Adrenal gland (tissue), 12 donors: ENCODE measurements around the gene C21orf58. TPM values are rescaled to one million over a fixed set of nuclear protein-coding genes. Genes with fewer than 3 reads are reported as not detected.

Experiments used
- DNase-seq, 7 donors: peaks; one replicate each; pipeline ENCODE4 v3.0.0-alpha.2; 2019 to 2020
- H3K27ac ChIP-seq, 5 donors: fragments of 200-600 bp; sonication (generic) in 4 of 5; 1 replicate in 3 of 5; 2 replicates in 2 of 5; pipeline versions ENCODE4 v1.5.1 to v1.8.0; 2016 to 2020; ENCODE audit warnings: mild to moderate bottlenecking in 1 of 5
- H3K27me3 ChIP-seq: fragments of 200-600 bp; 2 replicates; pipeline ENCODE4 v1.8.0; 2021
- H3K36me3 ChIP-seq, 2 donors: fragments of 200-600 bp; replicated peaks in 1 of 2; 1 replicate in 1 of 2; 2 replicates in 1 of 2; pipeline versions ENCODE4 v1.5.1 to v1.8.0; 2018 to 2022
- H3K4me1 ChIP-seq, 2 donors: fragments of 200-600 bp; replicated peaks in 1 of 2; 1 replicate in 1 of 2; 2 replicates in 1 of 2; pipeline versions ENCODE4 v1.5.1 to v1.8.0; 2018 to 2021
- H3K4me3 ChIP-seq, 4 donors: fragments of 200-600 bp; sonication (generic) in 3 of 4; one replicate each; pipeline ENCODE4 v1.5.1; 2016 to 2018
- H3K9me3 ChIP-seq, 3 donors: fragments of 200-600 bp; sonication (generic) in 1 of 3; replicated peaks in 1 of 3; 1 replicate in 2 of 3; 2 replicates in 1 of 3; pipeline versions ENCODE4 v1.5.1 to v1.8.0; 2016 to 2021
- CTCF ChIP-seq, 6 experiments: fragments of 450-650 bp in 4 of 6; fragments of 200-600 bp in 2 of 6; sonication (generic) in 1 of 6; IDR thresholded peaks; 1 replicate in 5 of 6; 2 replicates in 1 of 6; pipeline versions ENCODE4 v1.5.1 to v1.8.0; 2016 to 2021; ENCODE audit warnings: antibody characterized with exemption in 6 of 6, mild to moderate bottlenecking in 2 of 6, moderate library complexity in 1 of 6
- POLR2A ChIP-seq, 2 donors: fragments of 450-650 bp; IDR thresholded peaks; one replicate each; pipeline ENCODE4 v1.6.1; 2017; ENCODE audit warnings: antibody characterized with exemption in 2 of 2, mild to moderate bottlenecking in 2 of 2, moderate library complexity in 1 of 2
- WGBS, 4 donors: extraction: QIAGEN DNeasy Blood & Tissue Kit in 2 of 4; methylation state at CpG; one replicate each; pipeline versions ENCODE4 v1.1.5 to v1.1.7; 2013 to 2017; 5-methylcytosine and 5-hydroxymethylcytosine counted together
- intact Hi-C, 2 donors: fragments of 100-400 bp; cut with DNase I; formaldehyde crosslinking; loops; one replicate each; pipeline versions ENCODE4 v1.14.1 to v1.15.0; 2022 to 2023
- polyA plus RNA-seq, 3 donors: library from polyadenylated mRNA; stranded (reverse); fragments of 200-250 nt in 2 of 3; fragments of 350-450 nt in 1 of 3; fragmentation: Illumina TruSeq in 1 of 3; extraction: RNeasy Lipid Tissue Mini Kit (QIAGEN cat#74804) in 1 of 3; gene quantifications; one replicate each; pipeline ENCODE4 v1.2.3, GENCODE V29; 2013 to 2014
- total RNA-seq, 9 donors: library from RNA; depleted of rRNA in 4 of 9; stranded (reverse); fragments of >200 nt in 4 of 9; fragments of 120-200 nt in 1 of 9; fragmentation: NEBNext Ultra II Directional in 1 of 9; extraction: Animal tissue kit (Norgen Biotek cat#: 25700) in 1 of 9; gene quantifications; one replicate each; pipeline versions ENCODE4 v1.1.0 to v1.2.4, GENCODE V29; 2013 to 2023
- donor health status: healthy with polysubstance abuse.
- donor health status: Bipolar disorder and iron deficiency.
- donor health status: DM: yes; HTN: yes; CAD: no.
- donor health status: DM: no; HTN: no; CAD: no.
- donor health status: DM: no; HTN: no; CAD: no.
- donor health status: DM: yes; HTN: yes; CAD: no.

The C21orf58 gene
- total and polyA plus RNA-seq, 12 donors: 0.46 to 15.0 (median 2.3) TPM

GRCh38 chr21:46254208-46254975 is 69.3 kb downstream of the C21orf58 start:
- H3K4me3 ChIP-seq: no peak overlapping the region
- no peak for TF ChIP-seq POLR2A (IDR thresholded peaks at IDR 0.05)
- TF ChIP-seq CTCF (IDR thresholded peaks at IDR 0.05): no peak
- no peak overlapping the region for H3K27ac ChIP-seq
- H3K27me3 ChIP-seq: no peaks in the 10 kb centered on the region
- no peaks in the 10 kb centered on the region for H3K4me1 ChIP-seq
- no peak for DNase-seq
- intact Hi-C loops: loop anchor here (5.0 to 10.0 kb wide), 2 partner anchors 110 to 1802 kb away; no protein-coding TSS in a partner anchor
- WGBS, 4 donors: 82 to 88% (median 86%) methylated on average over 10 to 12 of the region's 12 CpGs
- peaks cover 0 to 97% of the 10 kb centered on the region in 2 donors for H3K36me3 ChIP-seq
- no peaks in the 10 kb centered on the region for H3K9me3 ChIP-seq

DNA sequence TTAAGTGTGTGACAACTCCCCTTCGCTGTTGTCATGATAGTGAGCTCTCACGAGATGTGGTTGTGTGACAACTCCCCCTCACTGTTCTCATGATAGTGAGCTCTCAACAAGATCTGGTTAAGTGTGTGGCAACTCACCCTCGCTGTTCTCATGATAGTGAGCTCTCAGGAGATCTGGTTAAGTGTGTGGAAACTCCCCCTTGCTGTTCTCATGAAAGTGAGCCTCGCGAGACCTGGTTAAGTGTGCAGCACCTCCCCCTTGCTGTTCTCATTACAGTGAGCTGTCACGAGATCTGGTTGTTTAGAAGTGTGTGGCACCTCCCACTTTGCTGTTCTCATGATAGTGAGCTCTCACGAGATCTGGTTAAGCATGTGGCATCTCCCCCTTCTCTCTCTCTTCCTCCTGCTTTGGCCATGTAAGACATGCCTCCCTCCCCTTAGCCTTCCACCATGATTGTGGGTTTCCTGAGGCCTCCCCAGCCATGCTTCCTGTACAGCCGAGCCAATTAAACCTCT is 70.0 kb downstream of the C21orf58 start:
- Histone ChIP-seq H3K9me3 (no peaks in the 10 kb centered on the region), H3K27me3 (no peaks in the 10 kb centered on the region), H3K4me3 (no peak overlapping the region), H3K36me3 (peaks cover 0 to 97% of the 10 kb centered on the region in 2 donors), H3K27ac (no peak overlapping the region), H3K4me1 (no peaks in the 10 kb centered on the region)
- DNase-seq: no peak
- 75 to 81% (median 77%) methylated on average over 8 of the region's 8 CpGs for WGBS, 4 donors
- TF ChIP-seq CTCF (IDR thresholded peaks at IDR 0.05): no peak
- no peak for TF ChIP-seq POLR2A (IDR thresholded peaks at IDR 0.05)
- intact Hi-C loops: loop anchor here (5.0 to 10.0 kb wide), 2 partner anchors 109 to 1801 kb away; no protein-coding TSS in a partner anchor

GRCh38 chr21:46252840-46253239 is 70.8 kb downstream of the C21orf58 start:
- WGBS, 4 donors: 91 to 93% (median 91%) methylated on average over 4 of the region's 4 CpGs
- Histone ChIP-seq H3K36me3 (peaks cover 0 to 91% of the 10 kb centered on the region in 2 donors), H3K4me1 (no peaks in the 10 kb centered on the region), H3K4me3 (no peak overlapping the region), H3K9me3 (no peaks in the 10 kb centered on the region), H3K27ac (no peak overlapping the region), H3K27me3 (no peaks in the 10 kb centered on the region)
- intact Hi-C loops: loop anchor here (5.0 to 10.0 kb wide), 2 partner anchors 108 to 1801 kb away; no protein-coding TSS in a partner anchor
- TF ChIP-seq CTCF (IDR thresholded peaks at IDR 0.05) (no peak), POLR2A (IDR thresholded peaks at IDR 0.05) (no peak)
- no peak for DNase-seq

Other genes starting within 250 kb of the C21orf58 start
- 100 to 1,000 TPM in 7 of 9 donors, 10 to 100 TPM in 2; 39.5 to 335 (median 163) TPM for gene COL6A2, start 225.8 kb downstream of the C21orf58 start, total RNA-seq
- gene COL6A2, start 225.8 kb downstream of the C21orf58 start, polyA plus RNA-seq: 100 to 1,000 TPM in 2 of 3 donors, 10 to 100 TPM in 1; 19.0 to 543 (median 246) TPM
- 1 to 10 TPM in 5 of 9 donors, under 1 TPM in 2, not detected in 2; 0.36 to 5.2 (median 1.8) TPM for gene FTCD, start 168.3 kb downstream of the C21orf58 start, total RNA-seq
- 10 to 100 TPM in 2 of 3 donors, under 1 TPM in 1; 0.20 to 16.8 (median 11.4) TPM for gene FTCD, start 168.3 kb downstream of the C21orf58 start, polyA plus RNA-seq
- 10 to 100 TPM in 8 of 9 donors, 1 to 10 TPM in 1; 8.4 to 58.5 (median 24.5) TPM for gene SPATC1L, start 139.4 kb downstream of the C21orf58 start, total RNA-seq
- gene SPATC1L, start 139.4 kb downstream of the C21orf58 start, polyA plus RNA-seq: 10 to 100 TPM; 12.8 to 91.5 (median 51.5) TPM
- gene LSS, start 95.1 kb downstream of the C21orf58 start, total RNA-seq: 100 to 1,000 TPM in 3 of 9 donors, 10 to 100 TPM in 6; 49.0 to 246 (median 85.2) TPM
- 100 to 1,000 TPM in 1 of 3 donors, 10 to 100 TPM in 2; 46.3 to 132 (median 49.9) TPM for gene LSS, start 95.1 kb downstream of the C21orf58 start, polyA plus RNA-seq
- gene MCM3AP, start 38.3 kb downstream of the C21orf58 start, total RNA-seq: 10 to 100 TPM; 51.9 to 88.4 (median 68.9) TPM
- gene MCM3AP, start 38.3 kb downstream of the C21orf58 start, polyA plus RNA-seq: 10 to 100 TPM; 34.8 to 89.4 (median 71.3) TPM
- 10 to 100 TPM in 7 of 9 donors, 1 to 10 TPM in 2; 4.0 to 23.5 (median 15.8) TPM for gene YBEY, start 37.5 kb downstream of the C21orf58 start, total RNA-seq
- 10 to 100 TPM; 16.4 to 46.0 (median 24.8) TPM for gene YBEY, start 37.5 kb downstream of the C21orf58 start, polyA plus RNA-seq
- 10 to 100 TPM; 17.3 to 46.6 (median 33.5) TPM for gene PCNT, start 286 bp upstream of the C21orf58 start, total RNA-seq
- gene PCNT, start 286 bp upstream of the C21orf58 start, polyA plus RNA-seq: 10 to 100 TPM; 14.0 to 27.3 (median 21.4) TPM
- gene DIP2A, start 135.0 kb upstream of the C21orf58 start, total RNA-seq: 10 to 100 TPM; 22.0 to 60.3 (median 35.1) TPM
- gene DIP2A, start 135.0 kb upstream of the C21orf58 start, polyA plus RNA-seq: 10 to 100 TPM; 26.2 to 61.7 (median 45.5) TPM